SK-N-SH treated with all-trans-retinoic acid at 6 μM for 48 hours (cell line): ENCODE measurements around the gene XPO6.

Experiments used
- ATAC-seq: fragments of 200-7000 bp; cut with Tn5 transposase; 3 replicates; pipeline ENCODE4 v1.9.1; 2020; ENCODE audit warnings: mild to moderate bottlenecking, moderate library complexity
- ARNTL ChIP-seq: fragments of 450-650 bp; formaldehyde crosslinking; IDR thresholded peaks from 2 replicates; pipeline ENCODE4 v1.5.0; 2020; ENCODE audit warnings: low read depth, mild to moderate bottlenecking, moderate library complexity, borderline replicate concordance
- BACH2 ChIP-seq: fragments of 250-450 bp; sonication (Bioruptor Pico); IDR thresholded peaks from 2 replicates; pipeline ENCODE4 v1.9.0; 2021; ENCODE audit warnings: mild to moderate bottlenecking, borderline replicate concordance
- CREB5 ChIP-seq: fragments of 250-450 bp; sonication (Bioruptor Pico); IDR thresholded peaks from 2 replicates; pipeline ENCODE4 v1.5.1; 2020; ENCODE audit warnings: low read depth, mild to moderate bottlenecking, moderate library complexity
- CSDC2 ChIP-seq: fragments of 250-450 bp; sonication (Bioruptor Pico); IDR thresholded peaks from 2 replicates; pipeline ENCODE4 v1.5.0; 2020; ENCODE audit warnings: mild to moderate bottlenecking, moderate library complexity
- CSRNP3 ChIP-seq: fragments of 250-450 bp; sonication (Bioruptor Pico); IDR thresholded peaks from 2 replicates; pipeline ENCODE4 v1.5.1; 2021; ENCODE audit warnings: mild to moderate bottlenecking, moderate library complexity
- ESRRG ChIP-seq: fragments of 250-450 bp; sonication (Bioruptor Pico); IDR thresholded peaks from 2 replicates; pipeline ENCODE4 v1.6.1; 2021; ENCODE audit warnings: mild to moderate bottlenecking
- GLIS3 ChIP-seq: fragments of 250-450 bp; sonication (Bioruptor Pico); IDR thresholded peaks from 2 replicates; pipeline ENCODE4 v1.5.0; 2020; ENCODE audit warnings: mild to moderate bottlenecking, moderate library complexity
- ISL1 ChIP-seq: fragments of 250-450 bp; sonication (Bioruptor Pico); IDR thresholded peaks from 2 replicates; pipeline ENCODE4 v2.1.2; 2022; ENCODE audit warnings: mild to moderate bottlenecking, moderate library complexity
- OSR1 ChIP-seq: fragments of 250-450 bp; sonication (Bioruptor Pico); IDR thresholded peaks from 2 replicates; pipeline ENCODE4 v1.8.0; 2022; ENCODE audit warnings: moderate library complexity, mild to moderate bottlenecking, inconsistent platforms
- PATZ1 ChIP-seq: fragments of 250-450 bp; sonication (Bioruptor Pico); IDR thresholded peaks from 2 replicates; pipeline ENCODE4 v1.8.0; 2020; ENCODE audit warnings: mild to moderate bottlenecking, moderate library complexity, borderline replicate concordance
- POU6F1 ChIP-seq: fragments of 250-450 bp; sonication (Bioruptor Pico); IDR thresholded peaks from 2 replicates; pipeline ENCODE4 v1.8.0; 2021; ENCODE audit warnings: low read depth, mild to moderate bottlenecking, moderate library complexity, borderline replicate concordance
- PPARA ChIP-seq: fragments of 250-450 bp; sonication (Bioruptor Pico); IDR thresholded peaks from 2 replicates; pipeline ENCODE4 v1.5.0; 2020; ENCODE audit warnings: mild to moderate bottlenecking, borderline replicate concordance
- RARB ChIP-seq: fragments of 250-450 bp; sonication (Bioruptor Pico); IDR thresholded peaks from 2 replicates; pipeline ENCODE4 v1.8.0; 2021; ENCODE audit warnings: mild to moderate bottlenecking, moderate library complexity
- TCF4 ChIP-seq: fragments of 250-450 bp; sonication (Bioruptor Pico); IDR thresholded peaks from 2 replicates; pipeline ENCODE4 v1.8.0; 2021; ENCODE audit warnings: mild to moderate bottlenecking, moderate library complexity, borderline replicate concordance
- TOX ChIP-seq: fragments of 250-450 bp; sonication (Bioruptor Pico); IDR thresholded peaks from 2 replicates; pipeline ENCODE4 v1.8.0; 2021; ENCODE audit warnings: mild to moderate bottlenecking, moderate library complexity, borderline replicate concordance
- TSHZ2 ChIP-seq: fragments of 250-450 bp; sonication (Bioruptor Pico); IDR thresholded peaks from 2 replicates; pipeline ENCODE4 v1.5.0; 2020; ENCODE audit warnings: mild to moderate bottlenecking, moderate library complexity
- ZC3H10 ChIP-seq: fragments of 250-450 bp; sonication (Bioruptor Pico); IDR thresholded peaks from 2 replicates; pipeline ENCODE4 v1.5.1; 2021; ENCODE audit warnings: mild to moderate bottlenecking, moderate library complexity
- ZFP3 ChIP-seq: fragments of 250-450 bp; sonication (Bioruptor Pico); IDR thresholded peaks from 2 replicates; pipeline ENCODE4 v1.5.0; 2020; ENCODE audit warnings: mild to moderate bottlenecking, moderate library complexity
- ZFP30 ChIP-seq: fragments of 450-650 bp; formaldehyde crosslinking; IDR thresholded peaks from 2 replicates; pipeline ENCODE4 v1.5.0; 2022; ENCODE audit warnings: mild to moderate bottlenecking, moderate library complexity
- ZNF565 ChIP-seq: fragments of 450-650 bp; formaldehyde crosslinking; conservative IDR thresholded peaks from 2 replicates; pipeline ENCODE4 v1.5.0; 2020; ENCODE audit warnings: low read depth, mild to moderate bottlenecking, moderate library complexity
- ZNF70 ChIP-seq: fragments of 450-650 bp; formaldehyde crosslinking; IDR thresholded peaks from 2 replicates; pipeline ENCODE4 v1.5.0; 2020; ENCODE audit warnings: mild to moderate bottlenecking, moderate library complexity
- ZNF8 ChIP-seq: fragments of 450-650 bp; formaldehyde crosslinking; IDR thresholded peaks from 2 replicates; pipeline ENCODE4 v1.5.0; 2020; ENCODE audit warnings: mild to moderate bottlenecking, moderate library complexity

XPO6 gene

GRCh38 chr16:28062847-28063521 is 148.8 kb downstream of the XPO6 start:
- no peak for ATAC-seq
- TF ChIP-seq ZC3H10 (CRISPR knock-in tag) (no peak), CREB5 (CRISPR knock-in tag) (no peak), RARB (CRISPR knock-in tag) (no peak), TSHZ2 (no peak), OSR1 (no peak), ZNF8 (no peak), POU6F1 (no peak), GLIS3 (CRISPR knock-in tag) (no peak), CSRNP3 (CRISPR knock-in tag) (no peak), ZNF565 (CRISPR knock-in tag) (no peak), ESRRG (CRISPR knock-in tag) (no peak), PPARA (CRISPR knock-in tag) (no peak), ZNF70 (no peak), CSDC2 (no peak), PATZ1 (no peak), ARNTL (CRISPR knock-in tag) (no peak), ISL1 (CRISPR knock-in tag) (no peak), BACH2 (CRISPR knock-in tag) (no peak), ZFP30 (CRISPR knock-in tag) (no peak)
- TF ChIP-seq, all 23 proteins: peak for 0

GRCh38 chr16:28062261-28062846 is 149.4 kb downstream of the XPO6 start:
- no peak for ATAC-seq
- TF ChIP-seq ZNF565 (CRISPR knock-in tag): no peak
- TF ChIP-seq POU6F1: no peak
- no peak for TF ChIP-seq TSHZ2
- no peak for TF ChIP-seq ZC3H10 (CRISPR knock-in tag)
- TF ChIP-seq CREB5 (CRISPR knock-in tag): no peak
- no peak for TF ChIP-seq TCF4 (CRISPR knock-in tag)
- no peak for TF ChIP-seq ZFP3
- TF ChIP-seq ISL1 (CRISPR knock-in tag): no peak
- no peak for TF ChIP-seq TOX
- no peak for TF ChIP-seq ZNF8
- no peak for TF ChIP-seq ZNF70
- no peak for TF ChIP-seq RARB (CRISPR knock-in tag)
- TF ChIP-seq ZFP30 (CRISPR knock-in tag): no peak
- TF ChIP-seq ESRRG (CRISPR knock-in tag): no peak
- TF ChIP-seq OSR1: no peak
